ENCODE results near the gene KIF1A. TPM values are rescaled to one million over a fixed set of nuclear protein-coding genes. Genes with fewer than 3 reads are reported as not detected.

Gene KIF1A
- total RNA-seq, 2 donors from 2014 or later: 18.9 to 55.8 TPM

DNA sequence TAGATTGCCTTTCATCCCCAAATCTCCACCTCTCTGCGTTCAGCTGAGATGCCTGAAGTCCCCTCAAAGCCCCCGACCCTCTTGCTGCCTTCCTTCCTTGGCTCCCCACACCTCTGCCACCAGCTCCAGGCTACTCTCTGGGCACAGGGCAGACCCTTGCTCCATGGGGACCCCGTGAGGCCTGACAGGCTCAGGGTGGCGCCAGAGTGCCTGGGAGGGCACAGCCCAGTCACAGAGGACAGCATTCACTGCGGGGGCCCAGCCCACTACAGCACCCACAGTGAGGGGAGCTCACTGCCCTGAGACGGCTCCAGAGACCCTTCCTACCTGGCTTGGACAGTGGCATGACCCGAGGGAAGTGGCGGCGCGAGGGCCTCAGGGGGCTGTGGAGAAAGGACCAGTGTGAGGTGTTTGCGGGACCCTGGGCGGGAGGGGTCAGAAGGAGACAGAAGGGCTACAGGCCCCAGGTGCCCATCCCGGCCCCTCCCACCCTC lies 77.4 kb downstream of the KIF1A start:
- H3K27me3 ChIP-seq (replicated peaks; ENCODE audit: insufficient read depth): no peaks in the 10 kb centered on the region
- intact Hi-C loops (cut with DNase I): no loop called here
- H3K27ac ChIP-seq: no peak overlapping the region
- H3K9me3 ChIP-seq: no peaks in the 10 kb centered on the region
- no peaks in the 10 kb centered on the region for H3K36me3 ChIP-seq
- H3K4me3 ChIP-seq: no peak overlapping the region
- no peaks in the 10 kb centered on the region for H3K4me1 ChIP-seq (replicated peaks)
- 86% methylated on average over 13 of the region's 13 CpGs for WGBS
- no peak for TF ChIP-seq POLR2A (IDR thresholded peaks at IDR 0.05)
- no peak for TF ChIP-seq POLR2AphosphoS5 (IDR thresholded peaks at IDR 0.05)
- TF ChIP-seq, protein P1, sequence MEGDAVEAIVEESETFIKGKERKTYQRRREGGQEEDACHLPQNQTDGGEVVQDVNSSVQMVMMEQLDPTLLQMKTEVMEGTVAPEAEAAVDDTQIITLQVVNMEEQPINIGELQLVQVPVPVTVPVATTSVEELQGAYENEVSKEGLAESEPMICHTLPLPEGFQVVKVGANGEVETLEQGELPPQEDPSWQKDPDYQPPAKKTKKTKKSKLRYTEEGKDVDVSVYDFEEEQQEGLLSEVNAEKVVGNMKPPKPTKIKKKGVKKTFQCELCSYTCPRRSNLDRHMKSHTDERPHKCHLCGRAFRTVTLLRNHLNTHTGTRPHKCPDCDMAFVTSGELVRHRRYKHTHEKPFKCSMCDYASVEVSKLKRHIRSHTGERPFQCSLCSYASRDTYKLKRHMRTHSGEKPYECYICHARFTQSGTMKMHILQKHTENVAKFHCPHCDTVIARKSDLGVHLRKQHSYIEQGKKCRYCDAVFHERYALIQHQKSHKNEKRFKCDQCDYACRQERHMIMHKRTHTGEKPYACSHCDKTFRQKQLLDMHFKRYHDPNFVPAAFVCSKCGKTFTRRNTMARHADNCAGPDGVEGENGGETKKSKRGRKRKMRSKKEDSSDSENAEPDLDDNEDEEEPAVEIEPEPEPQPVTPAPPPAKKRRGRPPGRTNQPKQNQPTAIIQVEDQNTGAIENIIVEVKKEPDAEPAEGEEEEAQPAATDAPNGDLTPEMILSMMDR (IDR thresholded peaks at IDR 0.05): no peak
- no peak for DNase-seq (ENCODE audit: low spot score)

DNA sequence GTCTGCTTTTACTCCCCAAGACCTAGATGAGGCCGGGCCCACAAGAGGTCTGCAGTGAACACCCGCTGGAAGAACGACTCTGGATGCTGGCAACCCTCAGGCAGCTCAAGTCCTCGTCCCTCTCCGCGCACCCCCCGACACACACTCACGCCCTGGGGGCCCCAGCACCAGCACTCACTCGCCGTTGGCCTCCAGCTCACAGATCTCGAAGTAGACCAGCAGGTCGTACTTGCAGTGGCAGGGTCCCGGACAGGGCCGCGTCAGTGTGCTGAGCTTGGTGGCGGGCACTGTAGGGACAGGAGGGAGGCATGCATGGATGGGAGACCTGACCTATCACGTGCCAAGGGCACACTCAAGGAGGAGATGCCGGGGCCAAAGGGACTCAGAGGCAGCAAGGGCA lies 78.9 kb downstream of the KIF1A start:
- intact Hi-C loops (cut with DNase I): no loop called here
- Histone ChIP-seq H3K4me1 (replicated peaks) (no peaks in the 10 kb centered on the region), H3K27ac (no peak overlapping the region), H3K4me3 (no peak overlapping the region), H3K9me3 (no peaks in the 10 kb centered on the region), H3K27me3 (replicated peaks; ENCODE audit: insufficient read depth) (no peaks in the 10 kb centered on the region), H3K36me3 (no peaks in the 10 kb centered on the region)
- TF ChIP-seq POLR2AphosphoS5 (IDR thresholded peaks at IDR 0.05): no peak
- TF ChIP-seq, protein P1 (IDR thresholded peaks at IDR 0.05): no peak
- no peak for TF ChIP-seq POLR2A (IDR thresholded peaks at IDR 0.05)
- 80% methylated on average over 18 of the region's 18 CpGs for WGBS
- no peak for DNase-seq (ENCODE audit: low spot score)

DNA sequence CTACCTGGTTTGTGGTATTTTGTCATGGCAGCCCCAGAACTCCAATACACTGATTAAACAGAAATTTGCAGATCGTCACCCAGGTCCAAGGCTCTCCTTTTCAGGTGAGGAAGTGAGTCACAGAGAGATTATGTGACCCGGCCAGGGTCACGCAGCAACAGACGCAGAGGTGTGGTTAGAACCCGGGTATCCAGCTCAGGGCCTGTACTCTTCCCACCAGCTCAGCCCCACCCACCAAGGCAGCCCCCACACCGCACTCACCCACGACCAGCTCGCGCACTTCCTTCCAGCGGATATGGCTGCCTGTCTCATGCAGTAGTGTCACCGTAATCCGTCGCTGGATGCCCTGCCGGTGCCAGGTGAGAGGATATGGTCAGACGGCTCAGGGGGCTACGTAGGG lies 80.2 kb downstream of the KIF1A start:
- WGBS: 86% methylated on average over 16 of the region's 16 CpGs
- no peak overlapping the region for H3K4me3 ChIP-seq
- H3K4me1 ChIP-seq (replicated peaks): no peaks in the 10 kb centered on the region
- H3K9me3 ChIP-seq: no peaks in the 10 kb centered on the region
- no peak for DNase-seq (ENCODE audit: low spot score)
- intact Hi-C loops (cut with DNase I): no loop called here
- H3K27ac ChIP-seq: no peak overlapping the region
- no peaks in the 10 kb centered on the region for H3K27me3 ChIP-seq (replicated peaks; ENCODE audit: insufficient read depth)
- TF ChIP-seq POLR2A (IDR thresholded peaks at IDR 0.05) (no peak), POLR2AphosphoS5 (IDR thresholded peaks at IDR 0.05) (no peak)
- TF ChIP-seq, protein P1 (IDR thresholded peaks at IDR 0.05): no peak
- no peaks in the 10 kb centered on the region for H3K36me3 ChIP-seq

DNA sequence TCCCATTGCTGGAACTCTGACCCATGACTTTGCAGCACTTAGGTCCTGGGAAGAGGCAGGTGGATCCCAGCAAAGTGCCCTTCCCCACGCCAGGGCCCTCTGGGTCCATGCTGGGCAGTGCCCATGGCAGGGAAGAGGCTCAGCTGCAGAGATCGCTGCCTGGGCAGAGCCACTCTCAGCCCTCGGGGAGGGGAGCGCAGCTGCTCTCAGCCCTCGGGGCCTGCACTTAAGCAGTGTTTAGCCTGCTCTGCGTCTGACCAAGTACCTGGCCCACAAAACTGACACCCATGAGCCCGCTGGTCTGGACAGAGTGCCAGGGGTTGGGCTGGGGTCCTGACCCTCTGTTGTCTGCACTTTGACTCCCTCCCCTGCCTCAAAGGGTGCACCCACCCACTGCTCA lies 82.1 kb downstream of the KIF1A start:
- H3K4me1 ChIP-seq (replicated peaks): no peaks in the 10 kb centered on the region
- no peaks in the 10 kb centered on the region for H3K9me3 ChIP-seq
- intact Hi-C loops (cut with DNase I): no loop called here
- TF ChIP-seq POLR2A (IDR thresholded peaks at IDR 0.05): no peak
- no peak for TF ChIP-seq POLR2AphosphoS5 (IDR thresholded peaks at IDR 0.05)
- TF ChIP-seq, protein P1 (IDR thresholded peaks at IDR 0.05): no peak
- WGBS: 84% methylated on average over 3 of the region's 7 CpGs
- no peak overlapping the region for H3K27ac ChIP-seq
- no peak overlapping the region for H3K4me3 ChIP-seq
- no peaks in the 10 kb centered on the region for H3K36me3 ChIP-seq
- H3K27me3 ChIP-seq (replicated peaks; ENCODE audit: insufficient read depth): no peaks in the 10 kb centered on the region
- DNase-seq (ENCODE audit: low spot score): no peak

DNA sequence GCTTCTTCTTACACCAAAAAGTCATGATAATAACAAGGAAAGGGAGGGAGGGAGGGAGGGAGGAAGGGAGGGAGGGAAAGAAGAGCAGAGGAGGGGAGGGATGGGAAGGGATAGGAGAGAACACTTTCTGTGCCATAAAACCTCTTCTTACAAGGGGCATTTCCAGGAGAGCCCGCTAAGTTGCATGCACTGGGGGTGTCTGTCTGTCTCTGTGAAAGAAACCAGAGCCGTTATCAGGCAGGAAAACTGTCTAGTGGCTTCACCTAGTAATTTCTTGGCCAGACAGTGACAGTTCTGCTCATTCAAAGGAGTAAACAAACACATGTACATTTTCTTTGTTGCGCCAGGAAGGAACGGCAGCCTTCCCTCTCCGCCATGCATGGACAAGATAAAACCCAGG lies 82.5 kb downstream of the KIF1A start:
- no peaks in the 10 kb centered on the region for H3K9me3 ChIP-seq
- no peaks in the 10 kb centered on the region for H3K27me3 ChIP-seq (replicated peaks; ENCODE audit: insufficient read depth)
- WGBS: 56% methylated on average over 5 of the region's 5 CpGs

More for the DNA sequence above, 82.5 kb downstream of the KIF1A start:
- Histone ChIP-seq H3K36me3 (no peaks in the 10 kb centered on the region), H3K27ac (no peak overlapping the region), H3K4me3 (no peak overlapping the region), H3K4me1 (replicated peaks) (no peaks in the 10 kb centered on the region)
- intact Hi-C loops (cut with DNase I): no loop called here
- TF ChIP-seq, protein P1 (IDR thresholded peaks at IDR 0.05): no peak
- DNase-seq (ENCODE audit: low spot score): no peak
